NT2/D1 (cell line): ENCODE measurements around the gene COQ2.

Source experiments
- DNase-seq: peaks from one replicate; pipeline ENCODE4 v3.0.0-alpha.2; 2011; ENCODE audit warnings: low read depth, low spot score
- H3K27me3 ChIP-seq: 2 replicates; pipeline ENCODE4 v1.6.0; 2011; ENCODE audit warnings: mild to moderate bottlenecking; ENCODE audit not compliant: insufficient read length, insufficient read depth
- H3K36me3 ChIP-seq: 2 replicates; pipeline ENCODE4 v1.6.1; 2011; ENCODE audit warnings: mild to moderate bottlenecking, low read length, mixed read lengths; ENCODE audit not compliant: insufficient read depth, insufficient read length
- H3K4me1 ChIP-seq: 2 replicates; pipeline ENCODE4 v1.5.1; 2011; ENCODE audit not compliant: insufficient read depth, insufficient read length
- H3K4me3 ChIP-seq: 2 replicates; pipeline ENCODE4 v1.5.1; 2011; ENCODE audit warnings: low read depth; ENCODE audit not compliant: insufficient read length
- H3K9ac ChIP-seq: 2 replicates; pipeline ENCODE4 v1.6.0; 2011; ENCODE audit warnings: low read depth; ENCODE audit not compliant: insufficient read length
- H3K9me3 ChIP-seq: 2 replicates; pipeline ENCODE4 v1.5.1; 2011; ENCODE audit warnings: mild to moderate bottlenecking, low read length; ENCODE audit not compliant: insufficient read depth
- SUZ12 ChIP-seq: IDR thresholded peaks from 2 replicates; pipeline ENCODE4 v1.6.1; 2011; ENCODE audit not compliant: insufficient read length, insufficient read depth; ENCODE audit errors: extremely low read depth
- YY1 ChIP-seq: IDR thresholded peaks from 2 replicates; pipeline ENCODE4 v1.6.1; 2011; ENCODE audit not compliant: insufficient read length, insufficient read depth
- ZNF274 ChIP-seq: IDR thresholded peaks from 2 replicates; pipeline ENCODE4 v1.6.1; 2011; ENCODE audit warnings: mild to moderate bottlenecking, low read depth, low read length

The COQ2 gene

DNA sequence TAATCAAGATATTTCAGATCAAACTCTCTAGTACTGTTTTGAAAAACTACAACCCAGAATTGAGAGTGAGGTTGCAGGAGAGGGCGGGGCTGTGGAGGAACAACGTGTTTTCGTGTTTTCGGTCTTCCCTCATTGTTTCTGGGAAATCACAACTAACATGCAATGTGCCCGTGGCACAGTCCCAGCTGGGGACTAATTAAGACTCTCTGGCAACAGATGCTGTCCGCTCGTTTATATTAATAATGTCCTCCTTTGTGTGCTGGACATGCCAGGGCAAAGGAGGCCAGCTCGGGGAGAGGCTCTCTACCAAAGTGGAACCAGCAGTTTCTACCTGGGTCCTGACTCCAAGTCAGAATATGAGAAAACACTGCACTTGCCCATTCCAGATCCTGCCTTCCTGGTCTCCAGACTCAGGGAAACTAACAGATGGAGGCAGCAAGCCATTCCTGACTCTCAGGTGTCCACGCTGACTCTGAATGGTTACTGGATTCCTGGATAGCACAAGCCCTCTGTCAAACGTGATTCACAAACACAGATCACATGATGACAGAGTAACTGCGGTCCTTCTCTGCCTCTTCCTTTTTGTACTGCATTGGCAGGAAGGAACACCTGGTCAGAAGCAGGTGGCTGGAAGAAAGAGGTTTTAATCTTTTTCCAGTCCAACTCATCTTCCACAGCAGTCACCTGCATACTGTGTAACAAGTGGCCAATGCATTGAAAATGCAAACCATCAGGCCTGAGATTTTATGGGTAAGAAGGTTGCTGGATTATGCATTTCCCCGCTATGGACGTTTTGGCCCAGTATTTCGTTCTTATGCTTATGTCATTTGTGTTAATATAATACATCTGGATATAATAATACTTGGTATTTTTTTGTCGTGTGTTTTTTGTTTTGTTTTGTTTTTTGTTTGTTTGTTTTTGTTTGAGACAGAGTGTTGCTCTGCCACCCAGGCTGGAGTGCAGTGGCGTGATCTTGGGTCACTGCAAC lies 65.0 kb downstream of the COQ2 start:
- no peaks in the 10 kb centered on the region for H3K36me3 ChIP-seq
- no peaks in the 10 kb centered on the region for H3K4me1 ChIP-seq
- TF ChIP-seq YY1 = no peak
- TF ChIP-seq ZNF274 = no peak
- no peak for TF ChIP-seq SUZ12
- no peaks in the 10 kb centered on the region for H3K9me3 ChIP-seq
- DNase-seq = no peak
- H3K4me3 ChIP-seq = no peak overlapping the region
- H3K27me3 ChIP-seq = no peaks in the 10 kb centered on the region
- H3K9ac ChIP-seq = no peak overlapping the region

DNA sequence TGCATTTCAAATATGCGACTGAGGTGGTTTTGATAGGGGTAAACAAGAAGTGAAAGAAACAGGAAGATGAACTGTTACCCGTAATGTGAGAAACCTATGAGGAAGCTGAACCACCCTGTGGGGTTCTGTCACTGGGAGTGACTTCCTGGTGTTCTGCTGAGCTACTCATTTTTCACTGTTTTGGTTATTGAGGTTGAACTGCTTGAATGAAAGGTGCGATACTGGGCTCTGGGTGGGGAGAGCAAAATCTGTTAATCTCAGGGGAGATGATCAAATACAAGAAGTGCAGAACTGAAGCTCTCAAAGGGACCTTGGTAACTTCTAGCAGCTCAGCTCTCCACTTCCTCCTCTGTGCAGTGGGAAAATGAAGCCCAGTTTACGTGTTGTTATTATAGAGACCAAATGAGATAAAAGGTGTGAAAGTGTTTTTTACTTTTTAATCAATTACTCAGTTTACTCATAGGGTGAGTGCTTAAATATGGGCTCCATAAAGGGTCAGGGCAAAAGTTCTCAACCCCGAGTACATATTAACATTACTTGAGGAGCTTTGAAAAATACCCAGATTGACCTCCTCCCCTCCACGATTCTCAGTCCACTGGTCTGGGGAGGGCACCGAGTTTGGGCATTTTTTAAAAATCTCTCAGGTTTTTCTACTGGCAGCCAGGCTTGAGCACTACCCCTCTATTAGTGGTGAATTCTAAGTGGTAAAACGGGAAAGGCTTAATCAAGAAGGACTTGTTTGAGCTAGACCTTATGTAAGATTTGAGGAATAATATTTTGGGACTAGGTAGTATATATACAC lies 66.7 kb downstream of the COQ2 start:
- Histone ChIP-seq H3K36me3 (no peaks in the 10 kb centered on the region), H3K4me3 (no peak overlapping the region), H3K27me3 (no peaks in the 10 kb centered on the region), H3K9ac (no peak overlapping the region), H3K4me1 (no peaks in the 10 kb centered on the region), H3K9me3 (no peaks in the 10 kb centered on the region)
- TF ChIP-seq ZNF274 (no peak), SUZ12 (no peak), YY1 (no peak)
- DNase-seq = no peak

DNA sequence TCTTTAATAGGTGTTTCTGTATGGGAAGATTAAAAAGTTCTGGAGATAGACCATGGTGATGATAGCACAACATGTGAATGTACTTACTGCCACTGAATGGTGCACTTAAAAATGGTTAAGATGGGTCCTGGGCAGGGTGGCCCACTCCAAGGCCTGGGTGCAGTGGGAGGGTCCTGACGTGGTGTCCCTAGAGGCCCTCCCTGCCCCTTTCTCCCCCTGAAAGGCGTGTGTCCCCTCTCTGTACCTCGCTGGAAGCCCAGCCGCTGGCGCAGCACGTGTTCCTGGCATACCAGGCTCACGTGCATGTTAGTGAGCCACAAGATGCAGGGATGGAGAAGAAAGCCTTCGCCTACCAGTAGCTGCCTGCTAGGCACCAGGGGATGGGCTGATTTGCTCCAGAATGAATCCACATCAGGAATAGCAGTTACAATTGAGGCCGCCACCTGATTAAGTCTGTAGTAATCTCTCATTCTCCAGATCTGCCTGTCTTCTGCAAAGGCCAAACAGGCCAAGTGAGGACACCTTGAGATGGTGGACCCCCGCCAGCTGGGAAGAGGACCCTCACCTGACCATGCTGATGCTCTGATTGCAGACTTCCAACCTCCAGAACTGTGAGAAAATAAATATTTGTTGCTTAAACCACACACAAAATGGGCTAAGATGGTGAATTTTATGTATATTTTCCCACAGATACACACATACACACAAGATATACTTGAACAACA lies 67.5 kb downstream of the COQ2 start:
- no peaks in the 10 kb centered on the region for H3K4me1 ChIP-seq
- no peak for DNase-seq
- no peak overlapping the region for H3K9ac ChIP-seq

DNA sequence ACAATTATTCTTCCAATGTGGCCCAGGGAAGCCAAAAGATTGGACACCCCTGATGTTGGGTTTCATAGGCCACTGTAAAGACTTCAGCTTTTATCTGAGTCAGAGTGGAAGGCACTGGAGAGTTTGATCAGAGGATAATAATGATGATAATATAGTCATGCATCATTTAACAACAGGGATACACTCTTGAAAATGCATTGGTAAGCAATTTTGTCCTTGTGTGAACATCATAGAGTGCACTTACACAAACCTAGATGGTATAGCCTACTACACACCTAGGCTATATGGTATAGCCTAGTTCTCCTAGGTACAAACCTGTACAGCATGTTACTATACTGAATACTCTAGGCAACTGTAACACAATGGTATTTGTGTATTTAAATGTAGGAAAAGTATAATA lies 70.5 kb downstream of the COQ2 start:
- DNase-seq = no peak
- Histone ChIP-seq H3K9ac (no peak overlapping the region), H3K4me3 (no peak overlapping the region), H3K9me3 (peaks cover 13% of the 10 kb centered on the region), H3K27me3 (no peaks in the 10 kb centered on the region), H3K4me1 (no peaks in the 10 kb centered on the region), H3K36me3 (no peaks in the 10 kb centered on the region)
- TF ChIP-seq SUZ12 (no peak), YY1 (no peak), ZNF274 (no peak)

More for the DNA sequence above, 67.5 kb downstream of the COQ2 start:
- TF ChIP-seq ZNF274 (no peak), SUZ12 (no peak), YY1 (no peak)
- H3K4me3 ChIP-seq = no peak overlapping the region
- H3K27me3 ChIP-seq = no peaks in the 10 kb centered on the region
- no peaks in the 10 kb centered on the region for H3K9me3 ChIP-seq
- H3K36me3 ChIP-seq = no peaks in the 10 kb centered on the region
